HepG2 (cell line): Measurements from ENCODE around the gene C11orf68. TPM values are rescaled to one million over a fixed set of nuclear protein-coding genes. Genes with fewer than 3 reads are reported as not detected.

Experiments
- ATF1 ChIP-seq: IDR thresholded peaks from 2 replicates; pipeline ENCODE4 v1.6.1; 2016; ENCODE audit warnings: mild to moderate bottlenecking, control low read depth
- BRD4 ChIP-seq: sonication (generic); formaldehyde crosslinking; IDR thresholded peaks from 2 replicates; pipeline ENCODE4 v1.4.0; 2020; ENCODE audit warnings: missing genetic modification reagents
- CCAR2 ChIP-seq: fragments of 200-400 bp; formaldehyde crosslinking; optimal IDR thresholded peaks from 2 replicates; pipeline ENCODE3; 2018; ENCODE audit warnings: low read depth, mild to moderate bottlenecking, low read length, moderate library complexity
- ETV5 ChIP-seq: IDR thresholded peaks from 2 replicates; pipeline ENCODE4 v1.6.1; 2018; ENCODE audit warnings: missing biosample characterization, missing genetic modification reagents, inconsistent platforms, borderline replicate concordance
- EZH2 ChIP-seq: conservative IDR thresholded peaks from 2 replicates; pipeline ENCODE4 v1.6.1; 2012; ENCODE audit warnings: mild to moderate bottlenecking, low read depth, low read length, moderate library complexity
- HMG20A ChIP-seq: IDR thresholded peaks from 2 replicates; pipeline ENCODE4 v1.6.1; 2016; ENCODE audit warnings: borderline replicate concordance
- HNRNPH1 ChIP-seq: fragments of 200-400 bp; formaldehyde crosslinking; optimal IDR thresholded peaks from 2 replicates; pipeline ENCODE3; 2017; ENCODE audit warnings: mild to moderate bottlenecking, low read depth, low read length
- HNRNPK ChIP-seq: fragments of 200-400 bp; formaldehyde crosslinking; IDR thresholded peaks from 2 replicates; pipeline ENCODE4 v1.6.1; 2018; ENCODE audit warnings: low read length, low read depth, moderate library complexity, mild to moderate bottlenecking; ENCODE audit not compliant: poor library complexity, severe bottlenecking
- MED1 ChIP-seq: sonication (generic); formaldehyde crosslinking; IDR thresholded peaks from 2 replicates; pipeline ENCODE4 v1.4.0; 2020; ENCODE audit warnings: missing genetic modification reagents
- MTF1 ChIP-seq: sonication (generic); formaldehyde crosslinking; IDR thresholded peaks from 2 replicates; pipeline ENCODE4 v1.5.0; 2020; ENCODE audit warnings: missing genetic modification reagents
- MXD4 ChIP-seq: IDR thresholded peaks from 2 replicates; pipeline ENCODE4 v1.6.1; 2016; ENCODE audit warnings: mild to moderate bottlenecking, missing biosample characterization, missing genetic modification reagents
- NBN ChIP-seq: fragments of 450-650 bp; conservative IDR thresholded peaks from 2 replicates; pipeline ENCODE4 v1.6.1; 2017
- NONO ChIP-seq, 2 experiments: fragments of 450-650 bp in 1 of 2; sonication (generic) in 1 of 2; formaldehyde crosslinking in 1 of 2; IDR thresholded peaks in 1 of 2; conservative IDR thresholded peaks in 1 of 2; 2 replicates each; pipeline versions ENCODE4 v1.6.1 to v1.8.0; 2017 to 2022; ENCODE audit warnings: mild to moderate bottlenecking in 1 of 2, missing genetic modification reagents in 1 of 2, moderate library complexity in 1 of 2
- SIX4 ChIP-seq: sonication (generic); formaldehyde crosslinking; IDR thresholded peaks from 2 replicates; pipeline ENCODE4 v1.4.0; 2020; ENCODE audit warnings: missing genetic modification reagents
- SKIL ChIP-seq: sonication (generic); formaldehyde crosslinking; IDR thresholded peaks from 2 replicates; pipeline ENCODE4 v1.8.0; 2022; ENCODE audit warnings: missing genetic modification reagents, mild to moderate bottlenecking, moderate library complexity, borderline replicate concordance
- SOX13 ChIP-seq, 3 experiments: fragments of 450-650 bp in 1 of 3; sonication (generic) in 1 of 3; formaldehyde crosslinking in 1 of 3; IDR thresholded peaks in 2 of 3; conservative IDR thresholded peaks in 1 of 3; 2 replicates each; pipeline versions ENCODE4 v1.5.0 to v1.6.1; 2016 to 2020; ENCODE audit warnings: antibody characterized with exemption in 1 of 3, mild to moderate bottlenecking in 1 of 3, missing compliant biosample characterization in 1 of 3, missing genetic modification reagents in 1 of 3, moderate library complexity in 1 of 3
- SP2 ChIP-seq: sonication (generic); formaldehyde crosslinking; IDR thresholded peaks from 2 replicates; pipeline ENCODE4 v1.5.1; 2020; ENCODE audit warnings: mild to moderate bottlenecking, missing genetic modification reagents
- TBP ChIP-seq: sonication (generic); formaldehyde crosslinking; IDR thresholded peaks from 2 replicates; pipeline ENCODE4 v1.5.0; 2020; ENCODE audit warnings: missing genetic modification reagents
- TEAD3 ChIP-seq: optimal IDR thresholded peaks from 2 replicates; pipeline ENCODE3; 2016; ENCODE audit warnings: borderline replicate concordance
- ZFP41 ChIP-seq: sonication (generic); formaldehyde crosslinking; IDR thresholded peaks from 2 replicates; pipeline ENCODE4 v1.4.0; 2020; ENCODE audit warnings: mild to moderate bottlenecking, missing genetic modification reagents, borderline replicate concordance
- ZNF275 ChIP-seq: sonication (generic); formaldehyde crosslinking; IDR thresholded peaks from 2 replicates; pipeline ENCODE4 v1.8.0; 2022; ENCODE audit warnings: missing genetic modification reagents, mild to moderate bottlenecking, inconsistent platforms, borderline replicate concordance
- ZNF382 ChIP-seq: sonication (generic); formaldehyde crosslinking; IDR thresholded peaks from 2 replicates; pipeline ENCODE4 v1.5.0; 2020; ENCODE audit warnings: missing genetic modification reagents, mild to moderate bottlenecking, borderline replicate concordance
- ZNF441 ChIP-seq: sonication (generic); formaldehyde crosslinking; IDR thresholded peaks from 2 replicates; pipeline ENCODE4 v1.7.0; 2021; ENCODE audit warnings: missing genetic modification reagents, borderline replicate concordance
- ZNF879 ChIP-seq: sonication (generic); formaldehyde crosslinking; IDR thresholded peaks from 2 replicates; pipeline ENCODE4 v1.8.1; 2023; ENCODE audit warnings: missing genetic modification reagents
- polyA plus RNA-seq, 8 experiments: library from polyadenylated mRNA; depleted of rRNA in 3 of 8; stranded (reverse) in 7 of 8; unstranded in 1 of 8; fragments of >200 nt; fragmentation: Illumina TruSeq in 4 of 8; extraction: Trizol in 4 of 8; gene quantifications; 2 replicates each; pipeline versions ENCODE4 v1.2.1 to v1.2.3, GENCODE V29; 2011 to 2016; ENCODE audit warnings: low read depth in 4 of 8, missing spikeins in 1 of 8, mixed read lengths in 1 of 8; ENCODE audit not compliant: insufficient read depth in 1 of 8
- total RNA-seq, 5 experiments: library from RNA; depleted of rRNA; stranded (reverse); fragments of >200 nt; fragmentation: Illumina TruSeq; extraction: Trizol; gene quantifications; 2 replicates each; pipeline ENCODE4 v1.2.3, GENCODE V29; 2016; ENCODE audit warnings: low read depth in 1 of 5
- TF ChIP-seq, protein P1 (sequence below): IDR thresholded peaks from 2 replicates; pipeline ENCODE4 v1.6.1; 2018; ENCODE audit warnings: missing genetic modification reagents
- TF ChIP-seq, protein P2 (sequence below): sonication (generic); formaldehyde crosslinking; IDR thresholded peaks from 2 replicates; pipeline ENCODE4 v1.4.0; 2020; ENCODE audit warnings: mild to moderate bottlenecking, missing genetic modification reagents

C11orf68 gene
- total and polyA plus RNA-seq, 2 of the 13 experiments (the other 11 are each of a cell fraction or from before 2014, with no cell fraction given), result 8.4 to 28.3 TPM

DNA sequence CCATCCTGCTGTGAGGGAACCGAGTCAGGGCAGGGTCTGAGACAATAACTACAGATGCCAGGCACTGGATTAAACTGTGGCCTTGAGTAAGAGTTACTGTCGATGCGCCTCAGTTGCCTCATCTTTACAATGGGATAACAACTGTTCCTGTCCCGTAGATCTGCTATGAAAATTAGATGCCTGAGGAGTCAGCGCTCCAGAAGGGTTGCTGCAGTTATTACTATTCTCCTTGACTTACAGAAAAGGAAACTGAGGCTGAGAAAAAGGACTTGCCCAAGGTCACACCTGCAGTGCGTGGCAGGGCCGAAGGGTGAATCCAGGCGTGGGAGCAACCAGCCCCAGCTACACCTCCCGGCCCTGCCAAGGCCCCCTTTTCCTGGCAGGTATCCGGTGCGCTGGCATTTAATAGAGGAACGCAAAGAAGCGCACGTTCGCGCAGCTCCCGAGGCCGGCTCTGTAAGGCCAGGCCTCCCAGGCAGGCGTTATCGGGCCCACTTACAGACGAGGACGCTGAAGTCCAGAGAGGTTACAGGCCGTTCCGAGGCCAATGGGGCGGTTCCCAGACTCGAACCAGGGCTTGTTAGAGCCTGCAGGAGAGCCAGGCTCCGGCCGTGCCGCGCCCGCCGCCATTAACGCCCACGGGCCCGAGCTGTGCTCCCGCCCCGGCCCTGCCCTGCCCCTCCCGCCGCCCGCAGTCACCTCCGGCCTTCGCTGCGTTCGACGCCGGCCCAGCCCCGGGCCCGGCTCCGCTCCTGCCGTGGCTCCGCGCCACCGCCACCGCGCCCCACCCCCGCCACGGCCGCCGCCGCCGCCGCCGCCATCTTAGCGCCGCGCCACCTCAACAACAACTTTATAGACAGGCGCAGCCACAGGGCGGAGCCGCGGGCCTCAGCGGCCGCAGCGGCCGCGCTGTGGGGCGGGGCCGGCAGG is at the start of gene C11orf68 (continued):
- no peak for TF ChIP-seq SKIL (CRISPR knock-in tag)
- no peak for TF ChIP-seq TEAD3 (CRISPR knock-in tag)
- TF ChIP-seq TBP (CRISPR knock-in tag), result no peak
- no peak for TF ChIP-seq ETV5 (CRISPR knock-in tag)
- no peak for TF ChIP-seq BRD4 (CRISPR knock-in tag)
- no peak for TF ChIP-seq ATF1 (CRISPR knock-in tag)
- TF ChIP-seq EZH2, result no peak
- no peak for TF ChIP-seq SIX4 (CRISPR knock-in tag)
- no peak for TF ChIP-seq ZFP41
- TF ChIP-seq HNRNPK, result no peak
- no peak for TF ChIP-seq MED1
- no peak for TF ChIP-seq ZNF879 (CRISPR knock-in tag)
- no peak for TF ChIP-seq HNRNPH1
- TF ChIP-seq, protein P1, sequence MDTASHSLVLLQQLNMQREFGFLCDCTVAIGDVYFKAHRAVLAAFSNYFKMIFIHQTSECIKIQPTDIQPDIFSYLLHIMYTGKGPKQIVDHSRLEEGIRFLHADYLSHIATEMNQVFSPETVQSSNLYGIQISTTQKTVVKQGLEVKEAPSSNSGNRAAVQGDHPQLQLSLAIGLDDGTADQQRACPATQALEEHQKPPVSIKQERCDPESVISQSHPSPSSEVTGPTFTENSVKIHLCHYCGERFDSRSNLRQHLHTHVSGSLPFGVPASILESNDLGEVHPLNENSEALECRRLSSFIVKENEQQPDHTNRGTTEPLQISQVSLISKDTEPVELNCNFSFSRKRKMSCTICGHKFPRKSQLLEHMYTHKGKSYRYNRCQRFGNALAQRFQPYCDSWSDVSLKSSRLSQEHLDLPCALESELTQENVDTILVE (CRISPR knock-in tag), result no peak
- TF ChIP-seq CCAR2, result no peak
- TF ChIP-seq HMG20A (CRISPR knock-in tag), result no peak
- 0 out of 2 replicates have a peak, but pooled peaks have one; percentile 15 for TF ChIP-seq MXD4 (CRISPR knock-in tag)
- no peak for TF ChIP-seq MTF1 (CRISPR knock-in tag)
- TF ChIP-seq NONO (IDR thresholded peaks at IDR 0.05), result no peak
- no peak for TF ChIP-seq NONO (CRISPR knock-in tag; conservative IDR thresholded peaks at IDR 0.05)
- TF ChIP-seq, protein P2, sequence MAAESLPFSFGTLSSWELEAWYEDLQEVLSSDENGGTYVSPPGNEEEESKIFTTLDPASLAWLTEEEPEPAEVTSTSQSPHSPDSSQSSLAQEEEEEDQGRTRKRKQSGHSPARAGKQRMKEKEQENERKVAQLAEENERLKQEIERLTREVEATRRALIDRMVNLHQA (CRISPR knock-in tag), result no peak
- TF ChIP-seq SP2, result no peak
- TF ChIP-seq ZNF275, result no peak; the same call in 1 of the 2 replicates
- 0 out of 2 replicates have a peak, but pooled peaks have one; percentile 9 for TF ChIP-seq ZNF441 (CRISPR knock-in tag)
- TF ChIP-seq NBN, result no peak
- TF ChIP-seq SOX13 (IDR thresholded peaks at IDR 0.05), result no peak
- no peak for TF ChIP-seq SOX13 (CRISPR knock-in tag; conservative IDR thresholded peaks at IDR 0.05 in 1 of 2, IDR thresholded peaks at IDR 0.05 in 1 of 2)
- TF ChIP-seq ZNF382, result no peak
